Esophagus squamous epithelium (tissue), 4 donors: ENCODE measurements around the gene SLC35E2B.
"Not testable (repeated sequence)": the region's sequence is repeated elsewhere in the genome, so short reads cannot be mapped to it uniquely, and the experiment has no call there.

Experiments
- CTCF ChIP-seq, 6 experiments: fragments of 450-650 bp in 4 of 6; fragments of 200-600 bp in 2 of 6; sonication (generic) in 2 of 6; IDR thresholded peaks; one replicate each; pipeline ENCODE4 v1.5.1; 2016 to 2019; ENCODE audit warnings: antibody characterized with exemption in 6 of 6, mild to moderate bottlenecking in 4 of 6, moderate library complexity in 4 of 6
- POLR2A ChIP-seq, 4 donors: fragments of 450-650 bp; IDR thresholded peaks; one replicate each; pipeline ENCODE4 v1.6.1; 2017; ENCODE audit warnings: antibody characterized with exemption in 4 of 4, mild to moderate bottlenecking in 4 of 4, moderate library complexity in 3 of 4

GRCh38 chr1:1707241-1707640 lies 14.6 kb upstream of the SLC35E2B start:
- not testable (repeated sequence) for TF ChIP-seq CTCF, POLR2A (IDR thresholded peaks at IDR 0.05)
